AG09309 (cell line): ENCODE results near the gene WDR54.
A peak's percentile ranks its signal among the peaks of the same experiment; 100 is the strongest.
"Not testable (repeated sequence)": the region's sequence is repeated elsewhere in the genome, so short reads cannot be mapped to it uniquely, and the experiment has no call there.

Source experiments
- DNase-seq: peaks from one replicate; pipeline ENCODE4 v3.0.0-alpha.2; 2010; ENCODE audit warnings: low read depth
- H3K4me3 ChIP-seq: 2 replicates; pipeline ENCODE4 v1.5.1; 2011; ENCODE audit warnings: mild to moderate bottlenecking, low read depth, low read length, moderate library complexity; ENCODE audit not compliant: control insufficient read depth
- CTCF ChIP-seq: IDR thresholded peaks from 2 replicates; pipeline ENCODE4 v1.5.1; 2011; ENCODE audit warnings: mild to moderate bottlenecking, low read depth, low read length, inconsistent platforms; ENCODE audit not compliant: insufficient read depth, control insufficient read depth; ENCODE audit errors: missing control alignments

The WDR54 gene

GRCh38 chr2:74440378-74441169 lies 19.0 kb downstream of the WDR54 start:
- peak; percentile 31 for TF ChIP-seq CTCF
- DNase-seq: peak; percentile 25
- H3K4me3 ChIP-seq: peak overlapping the region; percentile 71

- no peak for DNase-seq
- TF ChIP-seq CTCF: no peak
- no peak overlapping the region; the same call in 1 of the 2 replicates for H3K4me3 ChIP-seq
Measured at GRCh38 chr2:74441170-74441689, 19.7 kb downstream of the WDR54 start.

- DNase-seq: no peak
- no peak for TF ChIP-seq CTCF
- peak within 1 kb of the TSS; percentile 71 for H3K4me3 ChIP-seq
Measured at GRCh38 chr2:74441690-74442482, 20.4 kb downstream of the WDR54 start, which contains the start of gene RTKN. RTKN (minus strand) TSS chr2:74441937; CDS start chr2:74441816, 121 bp downstream.

GRCh38 chr2:74442483-74443297 lies 21.2 kb downstream of the WDR54 start:
- DNase-seq, H3K4me3 ChIP-seq: not testable (repeated sequence)

- DNase-seq: no peak
- no peak for TF ChIP-seq CTCF
- H3K4me3 ChIP-seq: no peak overlapping the region
Measured at GRCh38 chr2:74444498-74445318, 23.2 kb downstream of the WDR54 start.

- no peak for DNase-seq
- H3K4me3 ChIP-seq: no peak overlapping the region
- no peak for TF ChIP-seq CTCF
Measured at GRCh38 chr2:74447230-74447999, 25.9 kb downstream of the WDR54 start.
